A172 (cell line): ENCODE results near the gene CXCL17. TPM values are rescaled to one million over a fixed set of nuclear protein-coding genes. Genes with fewer than 3 reads are reported as not detected.
A peak's percentile ranks its signal among the peaks of the same experiment; 100 is the strongest.

Source experiments
- DNase-seq: peaks from one replicate; pipeline ENCODE4 v3.0.0-alpha.2; 2015; ENCODE audit warnings: low spot score
- total RNA-seq: library from RNA; depleted of rRNA; stranded (reverse); fragments of >200 nt; shearing (Covaris generic); gene quantifications from 2 replicates; pipeline ENCODE4 v1.2.3, GENCODE V29; 2014; rRNA removed

CXCL17 gene
- total RNA-seq, 1 experiment from 2014 or later = not detected

- DNase-seq = no peak
These were observed 42.3 kb downstream of the CXCL17 start for GRCh38 chr19:42400404-42400803.

DNA sequence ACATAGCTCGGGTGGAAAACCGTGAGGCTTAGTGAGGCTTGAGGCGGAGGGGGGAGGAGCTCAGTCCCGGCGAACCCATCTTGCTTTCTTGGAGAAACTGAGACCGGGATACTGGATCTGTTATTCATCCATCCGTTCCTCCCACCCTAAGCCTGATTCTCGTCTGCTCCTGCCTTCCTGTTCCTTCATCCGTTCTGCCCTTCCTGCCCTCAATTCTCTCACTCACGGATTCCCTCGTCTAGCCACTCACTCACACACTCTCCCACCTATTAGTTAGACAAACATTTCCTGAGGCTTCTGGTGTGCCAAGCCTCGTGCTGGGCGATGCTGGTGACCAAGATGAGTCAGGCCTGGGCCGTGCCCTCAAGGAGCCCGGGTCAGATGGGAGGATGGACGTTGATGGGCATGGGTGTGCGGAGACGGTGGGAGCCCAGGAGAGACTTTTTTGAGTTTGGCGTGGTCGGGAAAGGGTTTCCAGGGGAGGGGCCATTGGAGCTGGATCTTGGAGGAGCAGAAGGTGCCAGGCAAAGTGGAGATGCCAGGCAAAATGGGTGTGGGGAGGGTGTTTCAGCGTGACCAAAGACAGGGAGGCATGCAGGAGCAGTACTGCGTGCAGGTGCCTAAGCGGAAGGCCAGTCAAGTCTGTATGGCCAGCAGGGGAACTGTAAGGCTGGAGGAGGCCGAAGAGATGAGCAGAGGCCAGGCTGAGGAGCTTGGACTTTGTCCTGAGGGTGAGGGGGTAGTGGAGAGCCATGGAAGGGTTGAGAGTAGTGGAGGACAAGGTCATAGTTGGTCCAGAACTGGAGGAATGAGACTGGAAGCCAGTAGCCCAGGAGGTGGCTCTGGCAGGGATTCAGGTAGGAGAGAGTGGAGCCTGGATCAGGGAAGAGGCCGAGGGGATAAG is 45.2 kb downstream of the CXCL17 start:
- no peak for DNase-seq

DNA sequence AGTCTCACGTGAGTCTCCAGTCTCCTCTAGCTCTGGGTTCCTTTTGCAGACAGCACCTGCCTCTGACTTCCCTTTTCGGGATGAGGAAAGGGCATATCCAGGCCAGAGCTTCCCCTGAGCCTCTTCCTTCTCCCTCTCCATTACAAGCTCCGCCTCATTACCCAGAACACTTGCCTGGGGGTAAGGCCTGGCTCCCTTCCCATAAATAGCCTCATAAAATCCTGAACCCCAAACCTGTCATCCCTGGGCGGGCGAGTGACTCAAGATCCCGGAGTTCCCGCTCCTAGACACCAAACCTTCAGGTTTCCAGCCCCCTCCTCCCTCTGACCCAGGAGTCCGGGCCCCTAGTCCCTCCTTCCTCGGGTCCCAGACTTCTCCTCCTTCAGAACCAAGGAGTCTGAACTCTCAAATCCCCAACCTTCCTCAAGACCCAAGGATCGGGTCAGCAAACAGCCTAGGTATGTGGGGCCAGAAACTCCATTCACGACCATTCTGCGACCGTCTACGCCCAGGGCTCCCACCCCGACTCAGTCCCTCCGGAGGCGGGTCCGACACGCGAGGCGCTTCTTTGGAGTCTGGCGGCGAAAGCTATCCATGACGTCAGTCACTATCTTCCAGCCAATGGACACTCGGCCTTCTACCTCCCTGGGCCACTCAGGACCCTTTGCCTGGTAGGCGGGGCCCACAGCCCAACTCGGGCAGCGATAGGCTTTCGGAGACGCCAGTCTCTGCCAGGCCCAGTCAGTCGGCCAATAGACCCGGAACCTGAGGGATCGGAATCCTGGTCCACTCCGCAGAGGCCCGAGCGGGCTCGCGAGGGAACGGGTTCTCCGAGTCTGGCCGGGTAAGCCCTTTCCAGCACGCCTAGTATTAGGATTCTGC is 46.1 kb downstream of the CXCL17 start:
- DNase-seq = peak; percentile 99

GRCh38 chr19:42394751-42395150 is 48.0 kb downstream of the CXCL17 start:
- DNase-seq = no peak

DNA sequence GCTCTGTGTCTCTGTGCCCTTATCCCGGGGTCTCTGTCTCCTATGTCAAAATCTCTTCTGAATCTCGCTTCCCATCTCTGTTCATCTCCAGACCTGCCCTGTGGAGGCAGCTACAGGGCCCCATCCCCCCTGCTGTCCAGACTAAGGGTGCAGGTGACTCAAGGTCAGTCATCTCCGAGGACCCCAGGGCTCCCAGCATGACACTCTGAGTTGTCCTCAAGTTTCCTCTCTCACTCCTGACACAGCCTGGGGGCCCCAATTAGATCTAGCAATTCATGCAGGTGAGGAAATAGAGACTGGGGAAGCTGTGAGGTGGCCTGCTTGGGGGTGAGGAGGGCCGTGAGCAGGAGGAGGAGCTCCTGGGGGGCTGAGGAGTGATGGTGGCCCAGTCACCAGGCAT is 50.6 kb downstream of the CXCL17 start:
- DNase-seq = no peak

GRCh38 chr19:42389899-42390298 is 52.8 kb downstream of the CXCL17 start, which contains the start of gene CNFN:
TSS of gene CNFN (minus strand) at chr19:42390297. CDS start at chr19:42389037, 1,260 bp downstream.
- DNase-seq = no peak

GRCh38 chr19:42388851-42389489 is 53.8 kb downstream of the CXCL17 start:
- DNase-seq = no peak

DNA sequence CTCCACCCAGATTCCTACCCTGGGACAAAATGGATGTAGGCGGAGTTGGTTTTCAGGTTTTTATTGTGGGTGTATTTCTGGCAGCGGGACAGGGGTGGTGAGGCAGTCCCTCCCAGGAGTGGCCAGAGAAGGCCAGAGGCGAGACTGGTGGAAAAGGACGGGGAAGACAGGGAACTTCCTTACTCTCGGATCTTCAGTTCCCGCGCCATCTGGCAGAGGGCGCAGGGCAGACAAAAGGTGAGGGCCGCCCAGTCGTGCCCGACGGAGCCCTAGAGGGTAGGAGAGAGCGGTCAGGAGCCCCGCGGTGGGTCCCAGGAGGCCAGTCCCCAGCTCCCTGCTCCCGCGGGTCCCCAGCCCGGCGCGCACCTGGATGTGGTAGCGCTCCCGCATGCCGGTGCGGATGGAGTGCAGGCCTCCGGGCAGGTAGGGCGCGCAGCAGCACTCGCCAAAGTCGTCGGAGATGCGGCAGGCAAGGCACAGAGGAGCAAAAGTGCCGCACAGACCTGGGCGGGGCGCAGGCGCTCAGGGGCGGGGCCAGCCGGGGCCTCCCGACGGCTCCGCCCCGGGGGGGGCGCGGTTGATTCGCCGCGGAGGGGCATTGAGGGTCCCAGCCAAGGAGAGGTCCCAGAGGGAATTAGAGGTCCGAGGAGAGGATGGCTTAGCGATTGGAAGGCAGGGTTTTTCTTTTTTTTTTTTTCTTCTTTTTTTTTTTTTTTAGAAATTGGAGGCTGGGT is 55.6 kb downstream of the CXCL17 start:
- peak; percentile 80 for DNase-seq

DNA sequence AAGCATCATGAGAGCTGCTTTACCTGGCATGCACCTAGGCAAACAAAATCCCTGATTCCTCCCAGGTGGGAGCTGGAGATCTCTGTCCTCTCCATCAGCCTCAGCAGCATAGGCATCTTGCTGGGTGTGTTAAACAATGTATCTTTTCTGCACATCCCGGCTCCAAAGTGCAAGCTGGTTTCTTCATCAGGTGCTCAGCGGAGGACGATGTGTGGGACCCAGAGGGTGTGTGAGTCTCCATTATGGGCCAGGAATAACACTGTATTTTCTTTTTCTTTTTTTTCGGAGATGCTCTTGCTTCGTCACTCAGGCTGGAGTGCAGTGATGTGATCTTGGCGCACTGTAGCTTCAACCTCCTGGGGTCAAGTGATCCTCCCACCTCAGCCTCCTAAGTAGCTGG is 62.6 kb downstream of the CXCL17 start:
- DNase-seq = no peak

Other genes starting within 250 kb of the CXCL17 start
- 65.3 and 75.4 TPM in 2 replicates for gene DEDD2, start 225.3 kb downstream of the CXCL17 start, total RNA-seq
- gene ZNF526, start 222.6 kb downstream of the CXCL17 start, total RNA-seq = 12.6 and 20.6 TPM in 2 replicates
- gene GSK3A, start 200.3 kb downstream of the CXCL17 start, total RNA-seq = 25.7 and 34.0 TPM in 2 replicates
- gene ERF, start 187.8 kb downstream of the CXCL17 start, total RNA-seq = 43.6 and 52.8 TPM in 2 replicates
- gene CIC, start 173.7 kb downstream of the CXCL17 start, total RNA-seq = 25.3 and 48.5 TPM in 2 replicates
- gene PRR19, start 140.8 kb downstream of the CXCL17 start, total RNA-seq = 2.2 and 3.7 TPM in 2 replicates
- 144 and 170 TPM in 2 replicates for gene PAFAH1B3, start 140.3 kb downstream of the CXCL17 start, total RNA-seq
- not detected in 2 replicates for gene TMEM145, start 129.6 kb downstream of the CXCL17 start, total RNA-seq
- gene MEGF8, start 117.3 kb downstream of the CXCL17 start, total RNA-seq = 11.3 and 11.4 TPM in 2 replicates
- 0.34 and 2.8 TPM in 2 replicates for gene CNFN, start 52.6 kb downstream of the CXCL17 start, total RNA-seq
- gene LIPE, start 15.6 kb downstream of the CXCL17 start, total RNA-seq = 1.2 TPM in 1 of 2 replicates, not detected in the other
- 0.67 and 2.2 TPM in 2 replicates for gene CEACAM1, start 85.5 kb upstream of the CXCL17 start, total RNA-seq
- not detected in 2 replicates for gene CEACAM8, start 152.0 kb upstream of the CXCL17 start, total RNA-seq